T-cell (primary cell): ENCODE data around the gene ARHGAP22. TPM values are rescaled to one million over a fixed set of nuclear protein-coding genes. Genes with fewer than 3 reads are reported as not detected.
"Not testable (repeated sequence)": the region's sequence is repeated elsewhere in the genome, so short reads cannot be mapped to it uniquely, and the experiment has no call there.

Experiments used
- ATAC-seq, 4 experiments: fragments of 200-7000 bp in 3 of 4; fragments of 150-1000 bp in 1 of 4; cut with Tn5 transposase; replicated peaks in 1 of 4; 1 replicate in 3 of 4; 2 replicates in 1 of 4; pipeline ENCODE4 v1.10.0; 2021; ENCODE audit warnings: moderate library complexity in 3 of 4, mild to moderate bottlenecking in 2 of 4, moderate number of reproducible peaks in 1 of 4
- CTCF ChIA-PET, 2 donors: fragments of 300-600 bp; sonication (Branson Sonifier 250); formaldehyde crosslinking; loops; one replicate each; lab custom pipeline; 2022; ENCODE audit warnings: antibody characterized with exemption in 2 of 2; lab: Charles Lee
- POLR2A ChIA-PET, 2 donors: fragments of 300-600 bp; sonication (Branson Sonifier 250); formaldehyde crosslinking; loops; one replicate each; lab custom pipeline; 2022; ENCODE audit warnings: antibody characterized with exemption in 2 of 2; lab: Charles Lee
- DNase-seq, 35 experiments: peaks; one replicate each; pipeline versions ENCODE4 v3.0.0 to v3.0.0-alpha.2; 2013 to 2023
- H3K27ac ChIP-seq: one replicate; pipeline ENCODE4 v1.5.1; 2013; ENCODE audit warnings: low read length
- H3K27me3 ChIP-seq, 2 experiments: replicated peaks in 1 of 2; 1 replicate in 1 of 2; 2 replicates in 1 of 2; pipeline versions ENCODE4 v1.6.1 to v1.7.0; 2013; ENCODE audit warnings: low read length in 1 of 2, mixed read lengths in 1 of 2; ENCODE audit not compliant: control insufficient read depth in 2 of 2, insufficient read depth in 2 of 2; ENCODE audit errors: extremely low read depth in 1 of 2
- H3K36me3 ChIP-seq, 2 donors: 1 replicate in 1 of 2; 2 replicates in 1 of 2; pipeline versions ENCODE4 v1.6.1 to v1.7.0; 2013; ENCODE audit warnings: low read length in 1 of 2; ENCODE audit not compliant: control insufficient read depth in 2 of 2, insufficient read depth in 1 of 2; ENCODE audit errors: extremely low read depth in 1 of 2
- H3K4me1 ChIP-seq, 2 experiments: 1 replicate in 1 of 2; 2 replicates in 1 of 2; pipeline versions ENCODE4 v1.6.1 to v1.7.0; 2013; ENCODE audit warnings: low read length in 2 of 2, mixed read lengths in 1 of 2; ENCODE audit not compliant: insufficient read depth in 2 of 2, control insufficient read depth in 1 of 2; ENCODE audit errors: extremely low read depth in 1 of 2
- H3K4me3 ChIP-seq, 2 donors: 1 replicate in 1 of 2; 2 replicates in 1 of 2; pipeline versions ENCODE4 v1.5.1 to v1.7.0; 2013; ENCODE audit warnings: mild to moderate bottlenecking in 2 of 2, low read length in 1 of 2, moderate library complexity in 1 of 2; ENCODE audit not compliant: control insufficient read depth in 1 of 2; ENCODE audit errors: extremely low read depth in 1 of 2
- H3K9me3 ChIP-seq: 2 replicates; pipeline ENCODE4 v1.7.0; 2013
- H3K27ac Mint-ChIP-seq, 2 donors: one replicate each; pipeline ENCODE4 v1.8.0; 2020 to 2021; ENCODE audit warnings: mild to moderate bottlenecking in 2 of 2, mixed read lengths in 2 of 2
- H3K27me3 Mint-ChIP-seq, 2 donors: one replicate each; pipeline ENCODE4 v1.8.0; 2021 to 2022; ENCODE audit warnings: mixed read lengths in 2 of 2
- H3K36me3 Mint-ChIP-seq: one replicate; pipeline ENCODE4 v1.8.0; 2021; ENCODE audit warnings: mixed read lengths
- H3K4me1 Mint-ChIP-seq, 3 donors: one replicate each; pipeline ENCODE4 v1.8.0; 2020 to 2022; ENCODE audit warnings: mixed read lengths in 3 of 3, mild to moderate bottlenecking in 1 of 3
- H3K4me3 Mint-ChIP-seq, 3 donors: one replicate each; pipeline ENCODE4 v1.8.0; 2020 to 2022; ENCODE audit warnings: mild to moderate bottlenecking in 3 of 3, mixed read lengths in 3 of 3, moderate library complexity in 3 of 3
- H3K9me3 Mint-ChIP-seq, 3 donors: one replicate each; pipeline ENCODE4 v1.8.0; 2020 to 2022; ENCODE audit warnings: mixed read lengths in 3 of 3
- WGBS: methylation state at CpG from one replicate; pipeline ENCODE4 v1.1.5; 2013; ENCODE audit warnings: missing lambda C conversion rate; ENCODE audit not compliant: insufficient coverage; 5-methylcytosine and 5-hydroxymethylcytosine counted together
- total RNA-seq, 35 experiments: library from RNA in 6 of 35; stranded (reverse) in 6 of 35; fragments of 120-200 nt in 1 of 35; gene quantifications; one replicate each; pipeline versions ENCODE4 v1.2.1 to v1.2.4 and lab custom pipeline; 2013 to 2026

The ARHGAP22 gene
- total RNA-seq, 5 donors from 2014 or later (not counting 1 experiment from before 2014, with no cell fraction given), result 0.33 to 2.2 (median 0.60) TPM

- H3K4me3 ChIP-seq, result no peak overlapping the region
- DNase-seq (no peak), ATAC-seq (no peak)
- H3K27me3 ChIP-seq, result no peaks in the 10 kb centered on the region
- Mint-ChIP-seq H3K27ac (no peak overlapping the region), H3K9me3 (no peaks in the 10 kb centered on the region), H3K27me3 (no peaks in the 10 kb centered on the region), H3K4me1 (no peaks in the 10 kb centered on the region), H3K4me3 (no peak overlapping the region), H3K36me3 (peaks cover 56% of the 10 kb centered on the region)
- H3K27ac ChIP-seq, result no peak overlapping the region
- no peaks in the 10 kb centered on the region for H3K9me3 ChIP-seq
- H3K36me3 ChIP-seq, result peaks cover 0 to 10% of the 10 kb centered on the region in 2 donors
- CTCF ChIA-PET, result no interaction called here
- POLR2A ChIA-PET, result no interaction called here
- 100% methylated on average over 1 of the region's 4 CpGs for WGBS
- no peaks in the 10 kb centered on the region for H3K4me1 ChIP-seq
Measured at GRCh38 chr10:48430402-48430993, 174.4 kb downstream of the ARHGAP22 start.

- ChIA-PET CTCF (no interaction called here), POLR2A (no interaction called here)
- Mint-ChIP-seq H3K4me3 (no peak overlapping the region), H3K36me3 (peaks cover 51% of the 10 kb centered on the region), H3K9me3 (no peaks in the 10 kb centered on the region), H3K27ac (no peak overlapping the region), H3K4me1 (no peaks in the 10 kb centered on the region), H3K27me3 (no peaks in the 10 kb centered on the region)
- no peaks in the 10 kb centered on the region for H3K27me3 ChIP-seq
- peaks cover 0 to 10% of the 10 kb centered on the region in 2 donors for H3K36me3 ChIP-seq
- WGBS, result no CpG with 5 or more reads among the region's 1 CpG
- H3K27ac ChIP-seq, result no peak overlapping the region
- no peak overlapping the region for H3K4me3 ChIP-seq
- no peaks in the 10 kb centered on the region for H3K4me1 ChIP-seq
- DNase-seq (no peak), ATAC-seq (no peak)
- no peaks in the 10 kb centered on the region for H3K9me3 ChIP-seq
Measured at GRCh38 chr10:48429309-48429708, 175.6 kb downstream of the ARHGAP22 start.

- ChIA-PET POLR2A (no interaction called here), CTCF (no interaction called here)
- no peak for DNase-seq
- Mint-ChIP-seq H3K36me3 (peaks cover 48% of the 10 kb centered on the region), H3K27ac (no peak overlapping the region), H3K27me3 (no peaks in the 10 kb centered on the region), H3K4me3 (no peak overlapping the region), H3K9me3 (no peaks in the 10 kb centered on the region), H3K4me1 (no peaks in the 10 kb centered on the region)
- Histone ChIP-seq H3K36me3 (peaks cover 0 to 10% of the 10 kb centered on the region in 2 donors), H3K27me3 (no peaks in the 10 kb centered on the region), H3K4me1 (no peaks in the 10 kb centered on the region), H3K27ac (no peak overlapping the region), H3K9me3 (no peaks in the 10 kb centered on the region), H3K4me3 (no peak overlapping the region)
- 100% methylated on average over 1 of the region's 3 CpGs for WGBS
- ATAC-seq, result no peak
Measured at GRCh38 chr10:48428896-48429295, 176.0 kb downstream of the ARHGAP22 start.

GRCh38 chr10:48423884-48424283, 181.0 kb downstream of the ARHGAP22 start:
- Histone ChIP-seq H3K27me3 (no peaks in the 10 kb centered on the region), H3K27ac (no peak overlapping the region), H3K36me3 (peaks cover 0 to 3% of the 10 kb centered on the region in 2 donors), H3K4me3 (no peak overlapping the region), H3K9me3 (no peaks in the 10 kb centered on the region), H3K4me1 (no peaks in the 10 kb centered on the region)
- H3K36me3 Mint-ChIP-seq, result peaks cover 34% of the 10 kb centered on the region
- no peak overlapping the region for H3K4me3 Mint-ChIP-seq
- WGBS, result no CpG with 5 or more reads among the region's 4 CpGs
- H3K4me1 Mint-ChIP-seq, result no peaks in the 10 kb centered on the region
- ChIA-PET CTCF (no interaction called here), POLR2A (no interaction called here)
- ATAC-seq, result no peak
- no peaks in the 10 kb centered on the region for H3K9me3 Mint-ChIP-seq
- H3K27me3 Mint-ChIP-seq, result no peaks in the 10 kb centered on the region
- DNase-seq, result no peak
- H3K27ac Mint-ChIP-seq, result no peak overlapping the region

GRCh38 chr10:48421862-48422261, 183.0 kb downstream of the ARHGAP22 start:
- H3K27ac ChIP-seq, ATAC-seq, H3K4me1 Mint-ChIP-seq, H3K4me3 ChIP-seq, H3K27ac Mint-ChIP-seq, H3K36me3 ChIP-seq, H3K9me3 Mint-ChIP-seq, H3K4me3 Mint-ChIP-seq, H3K9me3 ChIP-seq, DNase-seq, H3K27me3 ChIP-seq, H3K27me3 Mint-ChIP-seq, POLR2A ChIA-PET, H3K4me1 ChIP-seq: not testable (repeated sequence)
- 100% methylated on average over 1 of the region's 2 CpGs for WGBS
- CTCF ChIA-PET, result interaction anchor here in 1 of 2 donors (0.6 kb wide), 1 partner anchor 48 kb away, joined by 3 read pairs; no protein-coding TSS in a partner anchor
- peaks cover 24% of the 10 kb centered on the region for H3K36me3 Mint-ChIP-seq

- peaks cover 0 to 5% (median 0%) of the 10 kb centered on the region in 3 donors for H3K4me1 Mint-ChIP-seq
- CTCF ChIA-PET, result no interaction called here
Measured at GRCh38 chr10:48419714-48420113, 185.2 kb downstream of the ARHGAP22 start.

More at GRCh38 chr10:48419714-48420113, 185.2 kb downstream of the ARHGAP22 start:
- no peaks in the 10 kb centered on the region for H3K4me1 ChIP-seq
- peaks cover 2 to 4% of the 10 kb centered on the region in 2 donors for H3K36me3 ChIP-seq
- H3K27ac ChIP-seq, result no peak overlapping the region
- no peak overlapping the region for H3K4me3 ChIP-seq
- WGBS, result no CpG with 5 or more reads among the region's 4 CpGs
- H3K4me3 Mint-ChIP-seq, result no peak overlapping the region
- no peaks in the 10 kb centered on the region for H3K9me3 Mint-ChIP-seq
- no peaks in the 10 kb centered on the region for H3K27me3 Mint-ChIP-seq
- no peaks in the 10 kb centered on the region for H3K27me3 ChIP-seq
- no peaks in the 10 kb centered on the region for H3K9me3 ChIP-seq
- peaks cover 35% of the 10 kb centered on the region for H3K36me3 Mint-ChIP-seq
- POLR2A ChIA-PET, result interaction anchor here in 1 of 2 donors (0.6 kb wide), 1 partner anchor 104 kb away, joined by 4 read pairs; no protein-coding TSS in a partner anchor
- ATAC-seq, result no peak
- no peak overlapping the region for H3K27ac Mint-ChIP-seq
- no peak for DNase-seq
